ENCODE data around the gene PXMP2. TPM values are rescaled to one million over a fixed set of nuclear protein-coding genes. Genes with fewer than 3 reads are reported as not detected.

Gene PXMP2
- total RNA-seq, 1 experiment from 2014 or later: 86.7 TPM

- DNase-seq: no peak
- Histone ChIP-seq H3K9me3 (replicated peaks) (peaks cover 3% of the 10 kb centered on the region; the same call in 1 of the 2 replicates), H3K4me3 (no peak overlapping the region), H3K27me3 (no peaks in the 10 kb centered on the region), H3K4me1 (no peaks in the 10 kb centered on the region), H3K36me3 (peaks cover 78% of the 10 kb centered on the region), H3K27ac (no peak overlapping the region)
Measured at GRCh38 chr12:132719141-132719953, 32.0 kb downstream of the PXMP2 start.

- peaks cover 80% of the 10 kb centered on the region for H3K36me3 ChIP-seq
- no peak overlapping the region for H3K27ac ChIP-seq
- no peak overlapping the region for H3K4me3 ChIP-seq
- no peaks in the 10 kb centered on the region for H3K4me1 ChIP-seq
- no peaks in the 10 kb centered on the region for H3K27me3 ChIP-seq
- DNase-seq: no peak
- H3K9me3 ChIP-seq (replicated peaks): peaks cover 3% of the 10 kb centered on the region; the same call in 1 of the 2 replicates
Measured at GRCh38 chr12:132719954-132720324, 32.6 kb downstream of the PXMP2 start.

- no peak for DNase-seq
- Histone ChIP-seq H3K36me3 (peaks cover 83% of the 10 kb centered on the region), H3K27me3 (no peaks in the 10 kb centered on the region), H3K27ac (no peak overlapping the region), H3K9me3 (replicated peaks) (peaks cover 3% of the 10 kb centered on the region; the same call in 1 of the 2 replicates), H3K4me1 (no peaks in the 10 kb centered on the region), H3K4me3 (no peak overlapping the region)
Measured at GRCh38 chr12:132720606-132721345, 33.4 kb downstream of the PXMP2 start.

- no peaks in the 10 kb centered on the region for H3K9me3 ChIP-seq (replicated peaks)
- no peak overlapping the region for H3K4me3 ChIP-seq
- no peak overlapping the region for H3K27ac ChIP-seq
- no peak for DNase-seq
- peaks cover 90% of the 10 kb centered on the region for H3K36me3 ChIP-seq
- H3K4me1 ChIP-seq: no peaks in the 10 kb centered on the region
- H3K27me3 ChIP-seq: no peaks in the 10 kb centered on the region
Measured at GRCh38 chr12:132723015-132723763, 35.8 kb downstream of the PXMP2 start.

- Histone ChIP-seq H3K9me3 (replicated peaks) (no peaks in the 10 kb centered on the region), H3K27me3 (no peaks in the 10 kb centered on the region), H3K27ac (no peak overlapping the region), H3K4me3 (no peak overlapping the region), H3K4me1 (no peaks in the 10 kb centered on the region), H3K36me3 (peaks cover 93% of the 10 kb centered on the region)
- DNase-seq: no peak
Measured at GRCh38 chr12:132723764-132724140, 36.4 kb downstream of the PXMP2 start.

GRCh38 chr12:132724506-132725241 lies 37.3 kb downstream of the PXMP2 start:
- no peak overlapping the region for H3K27ac ChIP-seq
- H3K27me3 ChIP-seq: no peaks in the 10 kb centered on the region
- no peaks in the 10 kb centered on the region for H3K9me3 ChIP-seq (replicated peaks)
- peaks cover 88% of the 10 kb centered on the region for H3K36me3 ChIP-seq
- DNase-seq: no peak
- H3K4me3 ChIP-seq: no peak overlapping the region
- no peaks in the 10 kb centered on the region for H3K4me1 ChIP-seq

GRCh38 chr12:132726386-132726785 lies 39.0 kb downstream of the PXMP2 start:
- no peak for DNase-seq
- H3K36me3 ChIP-seq: peaks cover 92% of the 10 kb centered on the region
- H3K4me1 ChIP-seq: no peaks in the 10 kb centered on the region
- H3K9me3 ChIP-seq (replicated peaks): no peaks in the 10 kb centered on the region
- no peaks in the 10 kb centered on the region for H3K27me3 ChIP-seq
- H3K27ac ChIP-seq: no peak overlapping the region
- H3K4me3 ChIP-seq: no peak overlapping the region

GRCh38 chr12:132727091-132727794 lies 39.9 kb downstream of the PXMP2 start:
- no peak overlapping the region for H3K27ac ChIP-seq
- H3K4me1 ChIP-seq: no peaks in the 10 kb centered on the region
- H3K9me3 ChIP-seq (replicated peaks): no peaks in the 10 kb centered on the region
- H3K36me3 ChIP-seq: peaks cover 87% of the 10 kb centered on the region
- no peaks in the 10 kb centered on the region for H3K27me3 ChIP-seq
- DNase-seq: no peak
- H3K4me3 ChIP-seq: no peak overlapping the region

- H3K9me3 ChIP-seq (replicated peaks): no peaks in the 10 kb centered on the region
- H3K4me1 ChIP-seq: no peaks in the 10 kb centered on the region
- peaks cover 75% of the 10 kb centered on the region for H3K36me3 ChIP-seq
- no peaks in the 10 kb centered on the region for H3K27me3 ChIP-seq
- H3K27ac ChIP-seq: no peak overlapping the region
- no peak overlapping the region for H3K4me3 ChIP-seq
- no peak for DNase-seq
Measured at GRCh38 chr12:132728502-132728901, 41.1 kb downstream of the PXMP2 start.

- H3K36me3 ChIP-seq: peaks cover 74% of the 10 kb centered on the region
- no peak for DNase-seq
- no peaks in the 10 kb centered on the region for H3K27me3 ChIP-seq
- H3K27ac ChIP-seq: no peak overlapping the region
- no peaks in the 10 kb centered on the region for H3K4me1 ChIP-seq
- H3K4me3 ChIP-seq: no peak overlapping the region
- H3K9me3 ChIP-seq (replicated peaks): no peaks in the 10 kb centered on the region
Measured at GRCh38 chr12:132729541-132730320, 42.3 kb downstream of the PXMP2 start.

- H3K27ac ChIP-seq: no peak overlapping the region
- H3K27me3 ChIP-seq: no peaks in the 10 kb centered on the region
- H3K36me3 ChIP-seq: peaks cover 76% of the 10 kb centered on the region
- H3K4me1 ChIP-seq: no peaks in the 10 kb centered on the region
- no peak overlapping the region for H3K4me3 ChIP-seq
- no peak for DNase-seq
- H3K9me3 ChIP-seq (replicated peaks): no peaks in the 10 kb centered on the region
Measured at GRCh38 chr12:132730353-132730752, 43.0 kb downstream of the PXMP2 start.

GRCh38 chr12:132731574-132731973 lies 44.2 kb downstream of the PXMP2 start:
- Histone ChIP-seq H3K4me3 (no peak overlapping the region), H3K4me1 (no peaks in the 10 kb centered on the region), H3K27ac (no peak overlapping the region), H3K27me3 (no peaks in the 10 kb centered on the region), H3K36me3 (peaks cover 76% of the 10 kb centered on the region), H3K9me3 (replicated peaks) (no peaks in the 10 kb centered on the region)
- no peak for DNase-seq

- H3K4me3 ChIP-seq: no peak overlapping the region
- H3K9me3 ChIP-seq (replicated peaks): 0 out of 2 replicates have a peak, but pooled peaks cover under 1% of the 10 kb centered on the region
- no peak overlapping the region for H3K27ac ChIP-seq
- DNase-seq: no peak
- peaks cover 79% of the 10 kb centered on the region for H3K36me3 ChIP-seq
- H3K27me3 ChIP-seq: no peaks in the 10 kb centered on the region
- H3K4me1 ChIP-seq: no peaks in the 10 kb centered on the region
Measured at GRCh38 chr12:132734206-132734605, 46.8 kb downstream of the PXMP2 start.

Data from SJCRH30 (cell line).